ENCODE data around the gene PTPRK.

- TF ChIP-seq CTCF (conservative IDR thresholded peaks at IDR 0.05 in 1 of 2, IDR thresholded peaks at IDR 0.05 in 1 of 2; ENCODE audit: low read depth in 1 of 2, low read length in 2 of 2) = no peak
- TF ChIP-seq EZH2 (IDR thresholded peaks at IDR 0.05; ENCODE audit: low read length, missing control alignments) = no peak
Measured at GRCh38 chr6:128107682-128108081, 412.7 kb downstream of the PTPRK start.

Measured in fibroblast of lung (primary cell).